Mesenteric fat pad (tissue), 1 donor: ENCODE data around the gene HDHD2. TPM values are rescaled to one million over a fixed set of nuclear protein-coding genes. Genes with fewer than 3 reads are reported as not detected.

Source experiments
- DNase-seq: peaks from one replicate; pipeline ENCODE4 v3.0.0-alpha.2; 2020; ENCODE audit warnings: low spot score
- total RNA-seq: library from RNA; stranded (reverse); fragmentation: NEBNext Ultra II Directional; extraction: Animal tissue kit (Norgen Biotek cat#: 25700); gene quantifications from one replicate; pipeline ENCODE4 v1.2.1, GENCODE V29; 2021
- donor health status: DM: yes; HTN: yes; CAD: no.

Gene HDHD2
- total RNA-seq, 1 donor from 2014 or later = 34.8 TPM

GRCh38 chr18:47067648-47068047 is 82.7 kb downstream of the HDHD2 start:
- DNase-seq = no peak

- no peak for DNase-seq
Observed at GRCh38 chr18:47063096-47063495, 87.2 kb downstream of the HDHD2 start.

GRCh38 chr18:47062471-47062870 is 87.8 kb downstream of the HDHD2 start:
- DNase-seq = no peak

Other genes starting within 250 kb of the HDHD2 start
- gene PIAS2, start 233.0 kb downstream of the HDHD2 start, total RNA-seq = 41.3 TPM
- gene KATNAL2, start 232.9 kb downstream of the HDHD2 start, total RNA-seq = 4.8 TPM
- not detected for gene ELOA2, start 114.9 kb downstream of the HDHD2 start, total RNA-seq
- gene IER3IP1, start 25.9 kb upstream of the HDHD2 start, total RNA-seq = 13.6 TPM
- not detected for gene SKOR2, start 101.2 kb upstream of the HDHD2 start, total RNA-seq